NCI-H2171 treated with DMSO at 0.1 percent for 48 hours (cell line): Measurements from ENCODE around the gene ATP2B2.

ENCODE experiments used
- DNase-seq: peaks from one replicate; lab custom pipeline; 2025; lab: John Stamatoyannopoulos, UW

ATP2B2 gene

GRCh38 chr3:10294030-10294586, 211.3 kb downstream of the ATP2B2 start:
- no peak for DNase-seq

GRCh38 chr3:10292505-10293419, 212.6 kb downstream of the ATP2B2 start, which contains the start of gene GHRL:
Gene GHRL, minus strand, starts transcription at chr3:10292947. Its CDS starts 2,767 bp downstream, at chr3:10290180.
- DNase-seq, result no peak

GRCh38 chr3:10291641-10292040, 213.7 kb downstream of the ATP2B2 start:
- DNase-seq, result no peak

- peak; percentile 48 for DNase-seq
These were observed 214.8 kb downstream of the ATP2B2 start for GRCh38 chr3:10290481-10291176.

GRCh38 chr3:10289787-10290355, 215.5 kb downstream of the ATP2B2 start:
- peak; percentile 80 for DNase-seq

GRCh38 chr3:10289077-10289476, 216.3 kb downstream of the ATP2B2 start:
- no peak for DNase-seq

- no peak for DNase-seq
These were observed 216.8 kb downstream of the ATP2B2 start for GRCh38 chr3:10288575-10288960.

GRCh38 chr3:10287936-10288574, 217.3 kb downstream of the ATP2B2 start:
- no peak for DNase-seq

GRCh38 chr3:10286596-10287295, 218.6 kb downstream of the ATP2B2 start:
- no peak for DNase-seq

GRCh38 chr3:10286133-10286524, 219.3 kb downstream of the ATP2B2 start:
- no peak for DNase-seq

- DNase-seq, result no peak
These were observed 219.9 kb downstream of the ATP2B2 start for GRCh38 chr3:10285272-10286132.

GRCh38 chr3:10284496-10284895, 220.9 kb downstream of the ATP2B2 start:
- DNase-seq, result no peak

- DNase-seq, result peak; percentile 90
These were observed 221.7 kb downstream of the ATP2B2 start for GRCh38 chr3:10283638-10284037.

GRCh38 chr3:10281951-10282350, 223.4 kb downstream of the ATP2B2 start:
- DNase-seq, result peak; percentile 3

- DNase-seq, result no peak
These were observed 224.8 kb downstream of the ATP2B2 start for GRCh38 chr3:10280571-10280970.

- DNase-seq, result no peak
These were observed 225.2 kb downstream of the ATP2B2 start for GRCh38 chr3:10280177-10280529.

GRCh38 chr3:10279384-10280176, 225.8 kb downstream of the ATP2B2 start:
- no peak for DNase-seq

- DNase-seq, result no peak
These were observed 226.9 kb downstream of the ATP2B2 start for GRCh38 chr3:10278501-10278900.

- no peak for DNase-seq
These were observed 228.2 kb downstream of the ATP2B2 start for GRCh38 chr3:10277115-10277625.
